Measurements from ENCODE around the gene FBL. TPM values are rescaled to one million over a fixed set of nuclear protein-coding genes. Genes with fewer than 3 reads are reported as not detected.
A peak's percentile ranks its signal among the peaks of the same experiment; 100 is the strongest.

Gene FBL
- total and polyA plus RNA-seq, 10 of the 15 experiments (the other 5 are each of a cell fraction or from before 2014, with no cell fraction given), result 156 to 1,083 (median 478) TPM

GRCh38 chr19:39792999-39793546 is 53.1 kb downstream of the FBL start (continued):
- TF ChIP-seq SKIL (IDR thresholded peaks at IDR 0.05; ENCODE audit: low read depth, poor library complexity, severe bottlenecking), result no peak
- TF ChIP-seq ESRRA (IDR thresholded peaks at IDR 0.05; ENCODE audit: low read length), result no peak
- peak; percentile 96 for TF ChIP-seq SMC3 (IDR thresholded peaks at IDR 0.05; ENCODE audit: borderline replicate concordance, low read length)
- no peak for TF ChIP-seq REST (IDR thresholded peaks at IDR 0.05; ENCODE audit: low read depth, low read length)
- TF ChIP-seq SUZ12 (IDR thresholded peaks at IDR 0.05; ENCODE audit: unreplicated experiment), result no peak
- TF ChIP-seq WRNIP1 (IDR thresholded peaks at IDR 0.05; ENCODE audit: borderline replicate concordance, low read depth, low read length), result no peak
- TF ChIP-seq ASH2L (IDR thresholded peaks at IDR 0.05; ENCODE audit: borderline replicate concordance, low read depth), result no peak
- TF ChIP-seq SMAD5 (IDR thresholded peaks at IDR 0.05; ENCODE audit: low read depth), result no peak
- TF ChIP-seq PML (IDR thresholded peaks at IDR 0.05; ENCODE audit: low read length), result no peak
- no peak for TF ChIP-seq NR2F1 (conservative IDR thresholded peaks at IDR 0.05)
- no peak for TF ChIP-seq SRF (IDR thresholded peaks at IDR 0.05; ENCODE audit: low read depth in 2 of 2, low read length in 2 of 2)
- TF ChIP-seq USF1 (IDR thresholded peaks at IDR 0.05; ENCODE audit: borderline replicate concordance, extremely low read length, insufficient read depth, low read depth, low read length), result no peak
- no peak for TF ChIP-seq HCFC1 (IDR thresholded peaks at IDR 0.05; ENCODE audit: low read length)
- TF ChIP-seq KLF5 (IDR thresholded peaks at IDR 0.05; ENCODE audit: partially characterized antibody), result no peak
- no peak for TF ChIP-seq HDAC2 (IDR thresholded peaks at IDR 0.05)
- no peak for TF ChIP-seq BCL3 (IDR thresholded peaks at IDR 0.05; ENCODE audit: borderline replicate concordance, insufficient read depth, low read depth, low read length, poor library complexity, severe bottlenecking)
- TF ChIP-seq SUPT20H (IDR thresholded peaks at IDR 0.05; ENCODE audit: borderline replicate concordance, control insufficient read depth, low read depth, low read length), result no peak
- TF ChIP-seq MXI1 (IDR thresholded peaks at IDR 0.05; ENCODE audit: low read depth, low read length), result no peak
- TF ChIP-seq ZBTB11 (CRISPR knock-in tag; IDR thresholded peaks at IDR 0.05), result no peak

Measured in GM12878 (cell line).